CD4-positive, alpha-beta T cell treated with Interleukin-21 for 1 hour (primary cell): Measurements from ENCODE around the gene MRFAP1L1.
A peak's percentile ranks its signal among the peaks of the same experiment; 100 is the strongest.

Source experiments
- DNase-seq: peaks from one replicate; pipeline ENCODE4 v3.0.0-alpha.2; 2020

MRFAP1L1 gene

DNA sequence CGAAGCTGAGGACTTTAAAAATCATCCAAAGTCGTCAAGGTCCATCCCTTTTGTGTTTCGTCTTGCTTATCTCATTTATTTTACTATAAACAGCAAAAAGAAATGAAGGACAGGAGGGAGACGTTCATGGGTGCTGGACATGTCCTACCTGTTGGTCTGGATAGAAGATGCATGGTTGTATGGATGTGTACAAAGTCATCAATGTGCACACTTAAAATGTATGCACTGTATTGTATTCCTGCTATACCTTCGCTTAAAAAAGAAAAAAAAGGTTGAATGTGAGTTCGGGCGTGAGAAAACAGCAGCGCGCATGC, 6.0 kb upstream of the MRFAP1L1 start:
- DNase-seq: no peak

DNA sequence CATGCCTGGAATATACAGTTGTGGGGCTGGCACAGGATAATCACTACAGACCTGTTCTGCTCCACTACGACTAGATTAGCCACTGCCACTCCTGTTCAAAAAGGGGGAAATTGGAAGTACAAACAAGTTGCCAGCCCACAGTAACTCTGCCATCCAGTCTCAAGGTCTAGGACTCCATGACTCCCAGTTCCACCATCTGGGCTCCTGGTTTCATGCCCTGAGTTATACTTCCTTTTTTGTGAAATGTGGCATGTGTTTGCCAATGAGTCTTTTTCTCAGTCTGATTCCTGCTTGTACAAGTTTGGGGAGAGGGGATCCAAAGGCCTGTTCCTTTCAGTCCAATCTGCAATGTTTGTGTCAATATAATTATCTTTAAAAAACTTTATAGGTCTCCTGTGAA, 5.3 kb upstream of the MRFAP1L1 start:
- no peak for DNase-seq

DNA sequence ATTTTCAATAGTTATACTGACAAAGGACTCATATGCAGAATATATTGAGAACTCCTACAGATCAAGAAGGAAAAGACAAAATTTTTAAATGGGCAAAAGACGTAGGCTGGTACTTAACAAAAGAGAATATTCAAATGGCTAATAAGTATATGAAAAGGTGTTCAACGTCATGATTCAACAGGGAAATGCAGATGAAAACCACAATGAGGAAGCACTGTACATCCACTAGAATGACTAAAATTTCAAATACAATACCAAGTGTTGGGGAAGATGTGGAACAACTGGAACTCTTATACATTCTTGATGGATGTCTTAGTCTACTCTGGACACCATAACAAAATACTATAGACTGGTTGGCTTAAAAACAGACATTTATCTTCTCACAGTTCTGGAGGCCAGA, 1.3 kb upstream of the MRFAP1L1 start:
- DNase-seq: no peak

DNA sequence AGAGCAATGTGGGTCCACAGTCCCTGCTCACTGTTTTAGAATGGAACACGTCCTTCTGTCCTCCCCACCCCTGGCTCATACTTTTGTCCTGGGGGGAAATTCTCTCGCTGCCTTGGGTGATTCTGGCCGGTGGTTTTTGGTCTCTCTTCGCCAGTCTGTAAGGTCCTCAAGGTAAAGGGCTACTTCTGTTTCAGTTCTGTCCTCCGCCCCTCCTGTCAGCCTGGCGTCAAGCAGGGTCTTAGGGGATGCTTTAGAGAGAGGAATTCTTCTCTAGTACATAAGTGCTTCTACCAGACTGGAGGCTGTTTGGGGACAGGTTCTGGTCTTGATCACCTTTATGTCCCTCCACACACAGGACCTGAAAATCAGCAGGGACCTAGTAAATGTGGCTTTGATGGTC, 617 bp upstream of the MRFAP1L1 start:
- DNase-seq: no peak

DNA sequence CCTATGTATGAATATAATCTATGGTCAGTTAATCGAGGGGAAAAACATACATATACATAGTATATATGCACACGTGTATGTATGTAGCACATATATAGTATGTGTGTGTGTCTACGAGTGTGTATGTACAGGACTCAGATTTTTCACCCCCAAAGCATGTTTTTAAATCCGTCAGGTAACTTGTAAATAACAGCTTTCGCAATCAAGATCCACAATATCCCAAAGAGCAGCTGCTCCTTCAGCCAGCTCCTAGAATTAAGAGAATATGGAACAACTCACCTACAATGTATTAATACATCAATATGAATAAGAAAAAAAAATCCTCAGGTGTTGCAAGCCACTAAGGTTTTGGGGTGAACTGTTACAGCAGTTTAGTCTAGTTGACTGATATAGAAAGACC, 3.5 kb downstream of the MRFAP1L1 start:
- no peak for DNase-seq

DNA sequence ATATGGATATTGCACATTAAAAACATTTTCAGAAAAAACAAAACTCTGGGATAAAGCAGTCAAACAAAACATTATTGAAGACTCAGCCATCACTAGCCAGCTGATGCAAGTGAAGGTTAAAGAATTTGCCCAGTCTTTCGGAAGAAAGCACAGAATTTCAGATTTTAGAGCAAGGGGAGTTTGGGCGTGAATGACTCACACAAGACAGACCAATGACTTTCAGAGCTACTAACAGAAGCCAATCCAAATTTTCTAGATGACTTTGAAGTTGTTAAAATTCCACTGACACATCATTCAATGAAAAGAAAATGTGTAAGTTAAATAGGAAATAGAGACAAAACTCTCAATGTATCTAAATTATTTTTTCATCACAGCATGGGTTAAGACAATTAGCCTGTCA, 4.0 kb downstream of the MRFAP1L1 start:
- no peak for DNase-seq

DNA sequence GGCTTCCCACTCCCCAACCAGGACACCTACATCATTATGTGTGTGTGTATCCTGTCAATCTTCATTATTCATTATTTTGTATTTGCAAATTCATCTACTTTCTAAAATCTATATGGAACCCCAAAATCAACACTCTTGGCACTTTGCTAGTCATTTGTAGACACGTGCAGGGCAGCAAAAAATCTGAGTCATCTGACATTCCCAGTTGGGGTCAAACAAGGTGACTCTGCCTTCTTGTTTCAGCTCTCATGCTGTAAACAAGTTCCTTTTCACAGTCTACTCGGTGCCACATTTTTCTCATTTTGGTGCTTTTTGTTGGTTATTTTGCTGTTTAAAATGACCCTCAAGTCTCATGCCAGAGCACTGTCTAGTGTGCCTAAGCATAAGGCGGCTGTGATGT, 5.9 kb downstream of the MRFAP1L1 start:
- DNase-seq: no peak

DNA sequence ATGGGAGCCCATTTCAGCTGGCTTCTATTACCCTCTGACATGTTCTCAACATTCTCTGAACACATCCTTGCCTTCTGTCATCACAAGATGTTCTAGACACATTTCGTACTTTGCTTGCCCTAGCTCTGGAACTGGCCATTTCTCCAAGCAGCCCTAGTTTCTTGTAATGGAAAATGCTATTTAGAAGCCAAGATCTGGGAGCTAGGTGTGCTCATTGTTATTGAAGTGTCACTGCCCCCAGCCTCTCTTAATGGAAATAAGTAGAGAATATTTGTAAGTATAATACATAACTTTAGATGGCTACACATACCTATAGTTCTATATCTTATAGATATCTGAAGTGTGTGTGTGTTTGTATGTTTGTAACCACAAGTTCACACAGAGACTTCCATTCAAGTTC, 6.9 kb downstream of the MRFAP1L1 start:
- DNase-seq: no peak

DNA sequence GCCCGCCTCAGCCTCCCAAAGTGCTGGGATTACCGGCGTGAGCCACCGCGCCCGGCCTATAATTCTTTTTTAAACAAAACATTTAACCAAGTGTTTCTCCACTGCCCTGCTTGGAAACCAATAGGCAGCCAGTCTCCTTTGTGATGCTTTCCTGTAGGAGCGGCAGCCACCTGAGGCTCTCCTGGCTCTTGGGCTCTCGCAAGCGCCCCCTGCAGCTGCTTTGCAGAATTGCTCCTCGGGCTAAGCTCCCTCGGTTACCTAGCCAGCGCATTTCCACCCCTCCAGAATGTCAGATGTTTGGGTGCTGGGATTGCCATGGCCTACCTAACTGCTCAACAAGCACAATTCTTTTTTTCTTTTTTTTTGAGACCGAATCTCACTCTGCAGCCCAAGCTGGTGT, 8.3 kb downstream of the MRFAP1L1 start:
- peak; percentile 55 for DNase-seq

DNA sequence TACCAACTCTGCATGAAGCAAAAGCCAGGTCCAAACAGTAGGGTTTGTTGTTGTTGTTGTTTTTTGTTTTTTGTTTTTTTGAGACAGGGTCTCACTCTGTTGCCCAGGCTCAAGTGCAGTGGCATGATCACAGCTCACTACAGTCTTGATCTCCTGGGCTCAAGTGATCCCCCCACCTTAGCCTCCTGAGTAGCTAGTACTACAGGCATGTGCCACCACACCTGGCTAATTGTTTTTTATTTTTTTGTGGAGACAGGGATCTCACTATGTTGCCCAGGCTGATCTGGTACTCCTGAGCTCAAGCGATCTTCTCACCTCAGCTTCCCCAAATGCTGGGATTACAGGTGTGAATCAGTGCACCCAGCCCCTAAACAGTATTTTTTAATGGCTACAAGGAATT, 9.8 kb downstream of the MRFAP1L1 start:
- no peak for DNase-seq

DNA sequence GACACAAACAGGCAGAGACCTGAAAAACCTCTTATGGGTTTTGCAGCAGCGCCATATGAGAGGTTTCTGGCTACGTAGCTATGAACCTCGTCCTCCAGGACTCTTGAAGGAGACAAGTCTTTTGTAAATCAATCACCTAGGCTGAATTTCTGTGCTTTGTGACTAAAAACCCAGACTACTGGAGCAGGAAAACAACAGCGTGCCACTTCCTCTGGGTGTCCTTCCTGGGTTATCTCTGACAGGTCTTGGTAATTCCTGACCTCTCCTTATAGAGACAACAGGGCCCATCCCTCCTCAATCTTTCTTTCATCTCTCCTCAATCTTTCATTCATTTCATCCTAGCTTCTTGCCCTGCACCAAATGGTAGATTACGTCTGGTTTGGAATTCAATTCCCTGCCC, 10.3 kb downstream of the MRFAP1L1 start:
- no peak for DNase-seq

DNA sequence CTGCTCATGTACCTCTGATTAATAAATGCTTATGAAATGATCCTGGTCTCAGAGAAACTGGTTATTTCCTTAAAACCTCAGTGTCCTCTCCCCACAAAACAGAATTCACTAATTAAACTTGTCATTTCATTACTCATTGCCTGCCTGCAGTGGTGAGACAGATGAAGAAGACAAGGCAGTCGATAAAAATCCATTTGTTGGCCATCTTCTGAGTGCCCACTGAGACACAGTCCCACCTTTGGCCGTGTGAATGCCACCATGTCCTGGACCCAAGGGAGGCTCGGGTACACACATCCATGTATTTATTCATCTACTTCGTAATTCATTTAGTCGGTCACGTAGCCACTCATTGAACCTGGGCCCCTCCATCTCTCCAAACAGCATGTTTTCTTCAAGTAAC, 12.5 kb downstream of the MRFAP1L1 start:
- no peak for DNase-seq

DNA sequence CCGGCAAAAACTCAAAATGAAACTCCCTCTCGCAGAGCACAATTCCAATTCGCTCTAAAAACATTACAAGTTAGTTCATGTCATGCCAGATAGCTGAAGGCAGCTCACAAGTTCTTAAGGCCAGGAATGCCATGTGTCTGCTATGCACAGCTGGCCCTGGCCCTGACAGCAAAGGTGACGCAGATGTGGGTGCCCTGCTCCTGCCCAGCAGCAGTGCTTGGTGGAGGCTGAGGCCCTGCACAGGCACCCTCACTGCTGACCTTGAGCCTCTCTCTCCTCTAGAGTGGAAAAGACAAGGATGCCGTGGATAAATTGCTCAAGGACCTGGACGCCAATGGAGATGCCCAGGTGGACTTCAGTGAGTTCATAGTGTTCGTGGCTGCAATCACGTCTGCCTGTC, 13.1 kb downstream of the MRFAP1L1 start:
- DNase-seq: no peak

DNA sequence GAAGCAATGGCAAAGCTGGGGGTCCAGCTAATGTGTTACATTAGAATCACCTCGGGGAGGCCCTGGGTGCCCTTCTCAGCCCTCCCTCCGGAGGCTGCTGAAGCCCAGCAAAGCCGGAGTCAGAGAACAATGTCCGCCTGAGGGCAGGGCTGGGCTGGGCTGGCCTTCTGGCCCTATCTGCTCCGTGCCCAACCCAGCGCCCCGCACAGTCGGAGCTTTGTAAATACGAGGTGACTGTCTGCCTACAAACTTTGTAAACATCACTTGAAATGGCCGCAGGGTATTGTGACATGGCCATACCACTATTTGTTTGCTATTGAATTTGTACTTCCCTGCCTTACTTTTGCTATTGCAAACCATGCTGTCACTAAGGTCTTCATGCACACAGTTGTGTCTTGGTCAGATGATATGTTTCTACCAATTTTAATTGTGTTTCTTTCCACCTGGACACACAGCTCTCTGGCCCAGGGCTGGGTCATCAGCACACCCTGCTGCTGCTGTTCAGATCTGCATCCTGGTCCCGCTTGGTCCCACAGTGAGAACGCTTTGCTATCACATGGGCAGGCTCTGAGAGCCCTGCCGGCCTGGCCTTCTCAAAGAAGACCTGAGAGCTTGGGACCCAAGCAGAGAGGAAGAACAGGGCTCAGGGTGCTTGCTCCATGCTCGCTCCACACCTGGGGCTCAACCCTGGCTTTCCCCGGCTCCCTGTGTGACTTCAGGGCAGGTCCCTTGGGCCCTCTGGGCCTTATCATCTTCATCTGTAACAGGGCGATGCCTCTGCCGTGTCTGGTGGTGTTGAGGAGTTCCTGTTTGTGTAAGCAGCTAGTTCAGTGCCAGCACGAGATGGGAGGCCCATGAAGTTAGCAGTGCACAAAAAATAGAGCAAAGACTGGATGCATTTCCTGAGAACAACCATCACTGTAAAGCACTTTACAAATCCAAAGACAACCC, 13.7 kb downstream of the MRFAP1L1 start:
- peak; percentile 74 for DNase-seq

DNA sequence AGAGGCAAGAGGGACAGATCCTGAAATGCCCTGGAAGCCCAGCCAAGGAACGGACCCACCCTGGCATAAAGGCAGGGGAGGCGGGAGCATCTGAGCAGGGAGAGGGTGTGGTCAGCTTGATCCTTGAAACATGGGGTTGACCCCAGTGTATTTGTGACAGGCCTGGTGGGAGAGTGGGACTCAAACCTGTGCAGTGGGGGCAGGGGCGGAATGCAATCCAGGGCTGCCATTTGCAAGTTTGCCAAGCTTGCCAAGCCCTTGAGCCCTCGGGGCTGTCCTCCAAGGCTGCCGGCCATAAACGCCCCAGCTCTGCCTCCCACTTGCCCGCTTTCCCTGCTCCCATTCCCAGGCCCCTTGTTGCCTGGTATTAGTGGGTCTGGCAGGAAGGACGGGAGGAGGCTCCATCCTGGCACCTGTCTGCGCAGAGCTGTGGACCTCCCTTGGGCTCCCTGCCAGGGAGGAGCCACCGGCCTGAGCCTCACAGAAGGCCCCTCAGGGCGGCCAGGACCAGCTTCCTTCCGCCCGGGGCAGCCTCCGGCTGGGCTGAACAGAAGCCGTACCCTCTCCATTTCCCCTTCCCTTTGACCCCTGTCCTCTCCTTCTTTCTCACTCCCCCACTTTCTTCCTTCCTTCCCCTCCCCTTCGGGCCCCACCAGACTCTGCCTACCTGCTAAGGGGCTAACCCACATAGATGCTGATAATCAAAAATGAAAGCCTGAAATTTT, 15.3 kb downstream of the MRFAP1L1 start:
- DNase-seq: peak; percentile 45

DNA sequence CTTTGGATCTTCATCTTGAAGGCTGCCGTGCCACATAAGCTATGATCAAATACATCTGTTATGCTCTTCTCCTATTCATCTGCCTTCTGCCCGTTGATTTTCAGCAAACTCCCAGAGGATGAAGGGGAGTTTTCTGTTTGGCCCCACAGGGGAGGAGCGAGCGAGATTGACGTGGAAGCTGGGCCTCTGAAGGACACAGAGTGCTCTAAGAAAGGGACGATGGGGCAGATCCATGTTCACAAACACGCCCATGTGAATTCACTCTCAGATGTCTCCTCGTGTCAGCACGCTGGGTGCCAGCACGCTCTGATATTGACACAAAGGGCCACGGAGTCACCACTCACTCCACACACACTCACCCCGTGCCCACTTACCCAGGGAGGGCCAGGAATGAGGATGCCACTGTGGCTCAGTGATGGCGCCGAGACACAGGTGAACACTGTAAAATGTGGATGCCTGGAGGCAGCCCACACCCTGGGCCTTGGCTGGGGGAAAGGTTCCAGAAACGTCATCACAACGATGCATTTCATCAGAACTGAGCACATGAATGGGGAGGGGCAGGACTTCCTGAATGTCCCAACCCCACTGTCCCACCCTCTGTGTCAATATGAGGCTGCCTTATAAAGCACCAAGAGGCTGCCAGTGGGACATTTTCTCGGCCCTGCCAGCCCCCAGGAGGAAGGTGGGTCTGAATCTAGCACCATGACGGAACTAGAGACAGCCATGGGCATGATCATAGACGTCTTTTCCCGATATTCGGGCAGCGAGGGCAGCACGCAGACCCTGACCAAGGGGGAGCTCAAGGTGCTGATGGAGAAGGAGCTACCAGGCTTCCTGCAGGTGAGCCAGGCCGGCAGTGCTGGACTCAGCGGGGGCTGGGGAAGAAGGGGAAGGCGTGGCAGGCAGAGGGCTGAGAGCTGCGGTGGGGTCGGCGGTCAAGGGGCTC, 16.2 kb downstream of the MRFAP1L1 start, which contains the start of gene S100P:
Gene S100P, plus strand, starts transcription at position 648 of the 946 bp plus-strand sequence. Its CDS starts 55 bp downstream, at position 703.
- no peak for DNase-seq

DNA sequence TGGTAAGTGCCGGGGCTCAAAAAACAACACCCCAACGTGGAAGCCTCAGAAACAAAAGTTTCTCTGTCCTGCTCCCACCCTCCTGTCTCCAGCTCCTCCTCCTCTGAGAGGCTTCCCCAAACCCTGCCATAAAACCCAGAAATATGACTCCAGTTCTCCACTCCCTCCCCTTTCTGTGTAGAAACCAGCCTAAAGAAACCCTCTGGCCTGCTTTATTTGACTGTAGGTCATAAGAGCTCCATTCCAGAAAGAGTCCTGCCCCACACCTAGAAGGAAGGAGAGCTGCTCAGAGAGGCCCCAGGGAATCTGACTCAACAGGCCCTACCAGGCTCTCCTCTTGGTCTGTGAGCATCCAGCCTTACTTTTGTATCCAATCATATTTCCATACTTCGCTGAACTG, 16.9 kb downstream of the MRFAP1L1 start:
- DNase-seq: no peak

DNA sequence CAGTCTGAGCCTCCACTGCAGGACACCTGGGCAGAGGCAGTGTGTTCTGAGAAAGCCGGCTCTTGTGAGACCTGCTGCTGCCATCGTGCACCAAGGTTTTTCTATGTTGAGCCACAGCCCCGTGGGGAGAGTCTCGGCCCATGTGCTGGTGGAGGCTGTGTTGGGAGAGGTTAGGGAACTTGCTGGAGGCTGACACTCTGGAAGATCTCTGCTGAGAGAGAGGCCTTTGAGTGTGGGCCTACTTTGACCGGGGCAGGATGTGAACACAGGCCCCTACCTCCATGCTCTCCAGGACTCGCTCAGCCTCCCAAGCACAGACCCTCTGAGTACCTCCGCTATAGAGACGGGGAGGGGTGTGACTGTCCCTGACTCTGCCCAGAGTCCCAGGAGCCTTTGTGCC, 17.3 kb downstream of the MRFAP1L1 start:
- DNase-seq: no peak

DNA sequence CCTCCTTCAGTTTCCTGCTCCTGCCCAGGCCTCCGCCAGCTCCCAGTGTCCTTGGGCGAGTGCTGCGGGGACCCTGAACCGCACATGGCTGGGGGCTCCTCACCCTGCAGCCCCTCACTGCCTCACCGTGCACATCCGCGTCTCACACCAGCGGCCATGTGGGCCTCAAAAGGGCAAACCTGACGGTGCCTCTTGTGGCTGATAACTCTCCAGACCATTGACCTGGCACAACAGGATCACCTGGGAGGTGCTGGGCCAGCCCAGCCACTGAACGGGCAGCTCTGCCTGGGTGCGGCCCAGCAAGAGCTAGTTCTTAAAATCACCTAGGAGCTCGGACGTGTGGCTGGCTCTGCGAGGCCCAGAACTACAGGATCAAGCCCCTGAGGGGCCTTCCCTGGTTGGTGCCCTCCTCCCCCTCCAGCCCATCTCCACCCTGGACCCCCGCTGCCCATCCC, 20.1 kb downstream of the MRFAP1L1 start:
- DNase-seq: no peak

DNA sequence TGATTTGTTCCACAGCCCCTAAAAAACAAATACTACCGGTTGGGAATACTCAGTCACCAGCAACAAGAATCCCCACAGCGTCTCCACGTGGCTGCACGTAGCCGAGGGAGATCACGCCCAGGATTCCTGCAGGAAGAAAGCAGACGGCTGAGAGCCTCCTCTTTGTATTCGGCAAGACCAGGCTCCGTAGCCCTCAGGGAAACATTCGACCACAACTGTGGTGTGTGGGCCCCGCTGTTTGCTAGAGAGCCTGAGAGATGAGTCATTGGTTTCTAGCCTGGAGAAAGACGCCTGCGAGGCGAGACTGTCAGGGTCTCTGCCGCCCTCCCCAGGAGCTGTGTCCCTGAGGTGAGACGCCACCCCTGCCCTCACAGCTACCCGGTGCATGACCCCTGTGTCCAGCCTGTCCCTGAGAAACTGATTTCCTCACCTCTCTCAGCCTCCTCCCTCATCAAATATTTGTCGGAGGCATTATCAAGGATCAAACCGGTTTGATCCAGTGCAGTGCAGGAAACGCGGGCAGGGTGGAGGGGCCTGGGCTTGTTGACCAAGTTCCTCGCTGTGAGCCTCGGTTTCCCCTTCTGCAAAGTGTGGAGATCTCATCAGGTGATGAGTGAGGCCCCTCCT, 20.7 kb downstream of the MRFAP1L1 start:
- peak; percentile 66 for DNase-seq

DNA sequence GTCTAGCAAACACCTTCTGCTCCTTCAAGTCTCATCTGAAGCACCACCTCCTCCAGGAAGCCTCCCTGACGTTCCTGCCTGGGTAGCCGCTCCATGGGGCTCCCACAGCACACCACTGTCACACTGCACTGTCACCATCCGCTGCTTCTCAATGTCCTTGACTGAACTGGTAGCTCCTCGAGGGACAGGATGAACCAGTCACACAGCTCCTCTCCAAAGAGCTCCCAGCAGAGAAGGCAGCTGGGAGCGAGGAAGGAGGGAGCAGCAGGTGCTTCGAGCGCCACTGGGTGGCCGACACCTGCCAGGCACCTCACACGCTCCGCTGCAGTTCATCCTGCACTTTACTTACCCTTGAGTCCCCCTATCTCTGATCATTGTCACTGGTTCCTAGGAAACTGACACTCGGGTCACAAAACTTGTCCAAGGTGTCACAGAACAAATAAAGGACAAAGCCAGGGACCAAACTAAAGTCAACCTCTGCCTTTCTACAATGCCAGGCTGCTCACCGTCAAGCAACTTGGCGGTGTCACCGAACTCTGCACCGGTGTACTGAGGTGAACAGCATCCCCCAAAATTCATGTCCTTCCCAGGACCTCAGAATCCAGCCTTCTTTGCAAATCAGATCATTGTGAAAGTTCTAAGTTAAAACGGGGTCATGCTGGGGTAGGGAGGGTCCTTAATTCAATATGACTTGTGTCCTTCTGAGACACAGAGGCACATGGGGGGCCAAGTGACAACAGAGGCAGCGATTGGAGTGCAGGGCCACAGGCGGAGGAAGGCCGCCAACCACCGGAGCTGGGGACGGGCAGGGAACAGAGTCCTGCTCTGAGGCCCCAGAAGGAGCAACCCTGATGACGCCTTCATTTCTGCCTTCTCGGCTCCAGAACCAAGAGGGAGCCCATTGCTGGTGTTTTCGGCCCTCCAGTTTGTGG, 21.5 kb downstream of the MRFAP1L1 start:
- DNase-seq: no peak
